Hematopoietic multipotent progenitor cell (in vitro differentiated cells): ENCODE results near the gene C5orf24. TPM values are rescaled to one million over a fixed set of nuclear protein-coding genes. Genes with fewer than 3 reads are reported as not detected.
"Not testable (repeated sequence)": the region's sequence is repeated elsewhere in the genome, so short reads cannot be mapped to it uniquely, and the experiment has no call there.

Experiments used
- DNase-seq, 3 donors: peaks; one replicate each; pipeline ENCODE4 v3.0.0-alpha.2; 2011 to 2015; ENCODE audit warnings: low read depth in 2 of 3, low spot score in 2 of 3
- total RNA-seq: library from RNA; depleted of rRNA; stranded (reverse); fragments of >200 nt; gene quantifications from one replicate; pipeline ENCODE4 v1.2.3, GENCODE V29; 2012

Gene C5orf24
- total RNA-seq, result 15.3 TPM

DNA sequence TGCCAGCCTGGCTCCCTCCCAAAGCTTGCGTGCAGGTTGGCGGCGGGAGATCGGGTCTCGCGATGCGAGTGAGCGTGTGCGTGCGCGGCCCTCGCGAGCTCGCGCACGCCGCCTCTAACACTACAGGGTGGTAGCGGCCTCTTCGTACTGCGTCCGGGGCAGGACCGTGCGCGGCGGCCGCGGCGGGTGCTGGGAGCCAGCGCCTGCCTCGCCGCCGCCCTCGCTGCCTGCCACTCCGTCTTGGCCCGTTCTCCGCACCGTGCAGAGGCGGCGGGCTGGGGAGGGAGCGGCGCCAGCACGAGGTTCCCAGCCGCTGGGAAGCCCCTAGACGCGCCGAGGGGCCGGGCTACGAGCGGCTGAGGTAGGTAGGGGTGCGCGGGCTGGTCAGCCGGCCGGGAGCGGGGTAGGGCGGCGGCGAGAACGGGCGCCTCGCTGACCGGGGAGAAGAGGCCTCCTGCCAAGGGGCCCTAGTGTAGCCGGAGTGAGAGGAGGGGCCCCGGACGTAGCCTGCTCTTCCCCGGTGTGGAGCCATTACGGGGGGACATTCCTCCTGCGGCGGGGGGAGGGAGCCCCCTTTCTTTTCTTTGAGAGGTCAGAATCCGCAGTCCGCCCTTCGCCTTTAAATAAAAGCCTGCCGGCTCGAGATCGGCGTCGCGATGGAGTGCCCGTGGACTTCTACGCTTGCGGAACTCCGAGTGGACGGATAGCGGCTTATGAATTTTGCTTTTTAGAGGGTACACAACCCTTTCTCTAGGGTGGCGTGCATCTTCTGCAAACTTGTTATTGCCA, at the start of gene C5orf24:
TSS of gene C5orf24 (plus strand) at position 117 of the 789 bp plus-strand sequence. CDS start 8,933 bp downstream, outside the sequence.
- DNase-seq, result peak; percentile 92 to 97 (median 96)

DNA sequence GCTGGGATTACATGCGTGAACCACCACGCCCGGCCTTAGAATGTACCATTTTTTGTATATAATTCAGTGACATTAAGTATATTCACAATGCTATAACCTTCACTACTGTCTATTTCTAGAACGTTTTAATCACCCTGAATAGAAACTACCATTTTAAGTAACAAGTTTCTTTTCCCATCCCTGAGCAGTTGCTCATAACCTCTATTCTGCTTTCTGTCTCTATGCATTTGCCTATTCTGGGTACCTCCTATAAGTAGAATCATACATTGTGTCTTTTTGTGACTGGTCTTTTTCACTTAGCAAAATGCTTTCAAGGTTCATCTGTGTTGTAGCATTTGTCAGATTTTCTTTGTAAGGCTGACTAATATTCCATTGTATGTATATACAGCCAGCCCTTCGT, 47.3 kb upstream of the C5orf24 start:
- no peak for DNase-seq

DNA sequence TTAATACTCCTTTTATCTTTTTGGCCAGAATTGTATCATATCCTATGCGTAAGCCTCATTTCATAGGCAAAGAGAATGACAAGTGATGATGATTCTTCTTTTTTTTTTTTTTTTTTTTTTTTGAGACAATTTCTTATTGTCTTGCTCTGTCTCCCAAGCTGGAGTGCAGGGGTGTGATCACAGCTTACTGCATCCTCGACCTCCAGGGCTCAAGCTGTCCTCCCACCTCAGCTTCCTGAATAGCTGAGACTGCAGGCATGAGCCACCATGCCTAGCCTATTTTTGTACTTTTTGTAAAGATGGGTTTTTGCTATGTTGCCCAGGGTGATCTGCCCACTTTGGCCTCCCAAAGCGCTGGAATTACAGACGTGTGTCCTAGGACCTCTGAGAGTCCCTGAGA, 41.9 kb upstream of the C5orf24 start:
- DNase-seq, result no peak

DNA sequence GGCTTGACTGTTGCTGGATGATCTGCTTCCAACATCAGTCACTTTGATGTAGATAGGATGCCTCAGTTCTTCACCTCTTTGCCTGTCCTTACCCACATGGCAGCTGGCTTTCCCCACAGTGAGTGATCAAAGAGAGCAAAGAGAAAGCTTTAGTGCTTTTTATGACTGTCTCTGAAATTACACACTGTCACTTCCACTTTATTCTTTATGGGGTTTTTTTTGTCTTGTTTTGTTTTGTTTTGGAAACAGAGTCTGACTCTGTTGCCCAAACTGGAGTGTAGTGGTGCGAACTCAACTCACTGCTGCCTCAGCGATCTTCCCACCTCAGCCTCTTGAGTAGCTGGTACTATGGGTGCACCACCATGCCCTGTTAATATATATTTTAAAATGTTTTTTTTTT, 32.4 kb upstream of the C5orf24 start:
- peak in 2 of 3 donors; percentile 18 to 55 for DNase-seq

DNA sequence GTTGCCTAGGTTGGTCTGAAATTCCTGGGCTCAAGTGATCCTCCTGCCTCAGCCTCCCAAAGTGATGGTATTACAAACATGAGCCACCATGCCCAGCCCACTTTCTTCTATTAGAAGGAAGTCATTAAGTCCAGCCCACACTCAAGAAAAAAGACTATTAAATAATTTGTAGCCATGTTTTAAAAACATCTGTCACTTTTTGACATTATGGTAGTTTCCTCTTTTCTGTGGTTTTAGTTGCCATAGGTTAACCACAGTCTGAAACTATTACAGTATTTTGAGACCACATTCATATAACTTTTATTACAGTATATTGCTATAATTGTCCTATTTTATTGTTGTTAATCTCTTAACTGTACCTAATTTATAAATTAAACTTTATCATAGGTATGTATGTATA, 31.9 kb upstream of the C5orf24 start:
- peak in 2 of 3 donors; percentile 55 to 86 for DNase-seq

DNA sequence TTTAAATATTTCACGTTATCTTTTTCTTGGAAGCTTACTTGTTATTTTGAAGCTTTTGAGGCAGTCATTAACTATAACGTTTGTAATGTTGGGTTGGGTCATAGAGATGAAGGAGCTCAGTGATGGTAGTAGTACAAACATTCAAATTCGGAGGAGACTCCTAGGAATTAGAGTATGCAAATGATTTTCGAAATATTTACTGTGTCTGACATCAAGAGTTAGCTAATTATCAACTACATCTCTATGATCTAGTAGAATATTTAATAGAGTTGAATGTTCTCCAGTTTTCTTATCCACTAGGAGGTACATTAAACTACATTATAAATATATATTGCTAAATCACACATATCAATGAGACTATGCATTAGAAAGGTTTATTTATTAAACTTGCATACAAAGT, 28.8 kb upstream of the C5orf24 start:
- no peak for DNase-seq

DNA sequence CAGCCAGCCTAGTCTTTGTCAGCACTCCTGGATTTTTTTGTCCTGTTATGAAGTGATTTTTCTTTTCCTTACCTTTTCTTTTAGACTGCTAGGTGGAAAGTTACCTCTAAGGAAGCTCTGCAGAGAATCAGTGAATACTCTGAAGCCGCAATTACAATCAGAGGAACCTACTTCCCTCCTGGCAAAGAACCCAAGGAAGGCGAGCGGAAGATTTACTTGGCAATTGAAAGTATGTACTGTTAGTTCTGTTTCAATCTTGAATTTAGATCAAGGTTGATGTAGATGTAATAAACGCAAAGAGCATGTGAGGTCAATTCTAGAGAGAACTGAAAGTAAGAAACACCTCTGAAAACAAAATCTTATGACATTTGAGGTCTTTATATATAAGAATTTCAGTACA, 27.0 kb upstream of the C5orf24 start:
- no peak for DNase-seq

DNA sequence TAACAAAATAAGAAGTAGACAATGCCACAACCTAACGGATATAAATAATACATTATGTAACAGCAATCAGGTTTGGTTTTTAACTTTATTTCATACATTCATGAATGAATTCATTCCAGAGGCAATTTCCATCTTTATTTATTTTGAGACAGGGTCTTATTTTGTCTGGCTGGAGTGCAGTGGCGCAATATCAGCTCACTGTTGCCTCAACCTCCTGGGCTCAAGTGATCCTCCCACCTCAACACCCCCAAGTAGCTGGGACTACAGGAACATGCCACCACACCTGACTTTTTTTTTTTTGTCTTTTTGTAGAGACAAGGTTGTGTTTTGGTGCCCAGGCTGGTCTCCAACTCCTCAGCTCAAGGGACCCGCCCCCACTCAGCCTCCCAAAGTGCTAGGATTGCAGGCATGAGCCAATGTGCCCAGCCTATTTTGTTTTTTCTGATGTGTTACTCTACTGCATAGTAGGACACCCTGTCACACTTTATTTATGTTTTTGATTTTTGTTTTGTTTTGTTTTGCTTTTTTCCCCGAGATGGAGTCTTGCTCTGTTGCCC, 26.3 kb upstream of the C5orf24 start:
- DNase-seq, result no peak

DNA sequence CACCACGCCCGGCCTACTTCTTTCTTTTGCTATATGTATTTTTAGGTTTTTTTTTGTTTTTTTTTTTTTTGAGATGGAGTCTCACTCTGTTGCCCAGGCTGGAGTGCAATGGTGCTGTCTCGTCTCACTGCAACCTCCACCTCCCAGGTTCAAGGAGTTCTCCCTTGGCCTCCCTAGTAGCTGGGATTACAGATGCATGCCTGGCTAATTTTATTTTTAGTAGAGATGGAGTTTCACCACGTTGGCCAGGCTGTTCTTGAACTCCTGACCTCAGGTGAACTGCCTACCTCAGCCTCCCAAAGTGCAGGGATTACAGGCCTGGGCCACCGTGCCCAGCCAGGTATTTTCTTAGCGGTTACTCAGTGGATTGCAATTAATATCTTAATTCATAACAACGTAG, 23.9 kb upstream of the C5orf24 start:
- DNase-seq, result no peak

DNA sequence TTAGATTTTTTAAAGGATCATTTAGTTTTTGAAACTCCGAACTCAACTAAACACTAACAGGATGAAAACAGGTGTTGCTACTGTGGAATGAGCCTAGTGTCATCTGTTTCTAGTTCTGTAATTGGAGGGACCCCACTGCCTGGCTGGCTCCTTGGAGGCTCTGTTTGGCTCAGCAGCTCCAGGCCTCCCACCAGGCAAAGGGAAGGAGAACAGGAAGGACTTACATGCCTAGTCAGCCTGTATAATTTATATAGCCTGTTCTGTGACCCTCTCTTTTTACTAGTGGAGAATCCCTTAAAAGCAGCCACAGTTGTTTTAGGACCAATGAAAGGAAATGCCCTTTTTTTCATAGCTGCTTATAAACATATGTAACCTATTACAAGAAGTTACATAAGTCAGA, 21.1 kb upstream of the C5orf24 start:
- no peak for DNase-seq

DNA sequence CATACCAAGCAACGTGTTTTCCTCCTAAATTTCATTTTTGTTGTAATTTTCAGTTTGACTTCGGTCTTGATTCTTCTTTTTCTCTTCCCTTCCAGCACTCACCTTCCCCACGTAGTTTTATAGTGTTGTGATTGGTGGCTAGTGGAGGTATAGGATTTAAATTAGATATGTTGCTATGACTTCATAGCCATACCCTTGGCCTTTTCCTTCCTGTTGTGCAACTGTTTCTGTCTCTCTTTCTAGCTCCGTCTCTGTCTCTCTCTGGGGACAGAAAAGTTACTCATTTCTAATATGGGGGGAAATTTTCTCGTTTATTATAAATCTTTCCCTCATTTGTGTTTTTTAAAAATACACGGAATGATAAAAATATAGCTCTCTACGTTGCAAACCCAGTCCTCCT, 20.6 kb upstream of the C5orf24 start:
- DNase-seq, result no peak

DNA sequence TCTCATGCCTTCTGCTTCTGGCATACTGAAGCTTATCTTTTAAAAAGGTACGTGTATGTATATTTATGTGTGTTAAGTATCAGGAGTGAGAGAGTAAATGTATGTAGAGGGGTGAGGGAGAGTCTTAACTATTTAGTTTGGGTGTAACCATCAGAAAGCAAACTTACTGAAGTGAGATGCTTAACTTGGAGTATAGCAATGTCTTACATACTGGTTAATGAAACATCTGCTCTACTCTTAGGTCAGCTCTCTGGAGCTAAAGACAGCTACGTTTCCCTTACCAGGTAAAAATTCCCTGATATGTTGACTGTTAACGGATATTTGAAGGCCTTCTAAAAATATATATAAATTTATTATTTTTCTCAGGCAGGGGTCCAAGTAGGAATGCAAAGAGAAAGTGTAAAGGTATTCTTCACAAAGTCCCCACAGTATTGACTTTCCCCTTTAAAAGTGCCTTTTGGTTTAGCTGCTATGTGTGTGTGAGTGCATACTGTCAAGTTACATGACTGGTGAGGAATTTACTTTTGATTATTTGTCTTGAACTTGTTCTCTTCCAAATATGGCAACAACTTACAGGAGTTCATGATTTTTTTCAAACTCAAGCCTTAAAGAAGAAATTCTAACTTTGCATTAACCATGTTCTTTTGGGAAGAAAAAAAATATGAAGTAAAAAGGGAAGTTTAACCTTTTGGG, 12.3 kb upstream of the C5orf24 start:
- no peak for DNase-seq

DNA sequence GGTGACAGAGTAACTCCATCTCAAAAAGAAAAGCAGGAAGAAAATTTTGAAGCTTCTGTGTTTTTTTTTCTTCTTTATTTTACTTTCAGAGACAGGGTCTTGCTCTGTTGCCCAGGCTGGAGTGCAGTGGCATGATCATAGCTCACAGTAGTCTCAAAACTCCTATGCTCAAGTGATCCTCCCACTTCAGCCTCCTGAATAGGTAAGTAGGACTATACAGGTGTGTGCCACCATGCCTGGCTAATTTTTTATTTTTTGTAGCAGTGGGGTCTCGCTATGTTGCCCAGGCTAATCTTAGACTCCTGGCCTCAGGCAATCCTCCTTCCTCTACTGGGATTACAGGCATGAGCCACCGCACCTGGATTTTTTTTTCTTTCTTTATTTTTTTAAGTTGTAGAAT, 10.1 kb upstream of the C5orf24 start:
- no peak for DNase-seq

DNA sequence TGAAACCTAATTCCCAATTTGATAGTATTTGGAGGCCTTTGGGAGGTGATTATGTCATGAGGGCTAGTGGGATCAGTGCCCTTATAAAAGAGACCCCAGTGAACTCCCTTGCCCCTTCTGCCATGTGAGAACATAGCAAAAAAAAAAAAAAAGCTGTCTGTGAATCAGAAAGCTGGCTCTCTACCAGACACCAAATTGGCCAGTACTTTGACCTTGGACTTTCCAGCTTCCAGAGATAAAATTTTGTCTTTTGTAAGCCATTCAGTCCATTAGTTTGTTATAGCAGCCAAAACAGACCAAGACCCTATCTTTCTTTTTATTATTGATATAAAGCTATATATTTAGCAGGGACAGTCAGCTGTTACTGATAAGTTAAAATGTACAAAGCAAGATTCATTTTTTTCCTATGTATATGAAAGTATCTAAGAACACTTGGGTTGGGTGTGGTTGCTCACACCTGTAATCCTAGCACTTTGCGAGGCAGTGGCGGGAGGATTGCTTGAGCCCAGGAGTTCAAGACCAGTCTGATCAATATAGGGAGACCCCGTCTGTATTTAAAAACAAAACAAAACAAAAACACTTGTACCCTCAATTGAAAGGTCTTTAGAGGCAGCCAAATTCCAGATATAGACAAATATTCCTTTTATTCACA, 8.1 kb upstream of the C5orf24 start:
- DNase-seq, result no peak

DNA sequence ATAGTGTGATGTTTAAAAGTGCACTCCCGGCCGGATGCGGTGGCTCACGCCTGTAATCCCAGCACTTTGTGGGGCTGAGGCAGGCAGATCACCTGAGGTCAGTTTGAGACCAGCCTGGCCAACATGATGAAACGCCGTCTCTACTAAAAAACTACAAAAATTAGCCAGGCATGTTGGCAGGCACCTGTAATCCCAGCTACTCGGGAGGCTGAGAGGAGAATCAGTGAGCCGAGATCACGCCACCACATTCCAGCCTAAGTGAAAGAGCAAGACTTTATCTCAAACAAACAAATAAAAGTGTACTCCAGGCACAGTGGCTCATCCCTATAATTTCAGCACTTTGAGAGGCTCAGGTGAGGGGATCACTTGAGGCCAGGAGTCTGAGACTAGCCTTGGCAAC, 7.4 kb upstream of the C5orf24 start:
- DNase-seq, result not testable (repeated sequence)

DNA sequence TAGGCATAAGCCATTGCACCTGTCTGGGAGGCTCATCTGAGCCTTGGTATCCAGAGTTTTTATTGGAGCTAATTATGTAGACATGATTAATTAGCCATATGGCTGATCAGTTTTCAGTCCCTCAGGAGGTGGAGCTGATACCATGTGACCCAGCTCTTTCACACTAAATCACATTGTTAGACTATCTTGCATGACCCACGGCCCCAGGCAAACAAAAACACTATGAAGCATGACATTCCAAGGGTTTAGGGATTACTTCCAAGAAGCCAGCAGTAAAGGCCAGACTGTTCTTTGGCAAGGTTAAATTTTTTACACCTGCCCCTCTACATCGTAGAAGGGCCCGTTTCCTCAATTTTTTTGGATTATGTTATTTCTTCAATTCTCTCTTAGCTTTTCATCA, 5.0 kb upstream of the C5orf24 start:
- DNase-seq, result no peak

DNA sequence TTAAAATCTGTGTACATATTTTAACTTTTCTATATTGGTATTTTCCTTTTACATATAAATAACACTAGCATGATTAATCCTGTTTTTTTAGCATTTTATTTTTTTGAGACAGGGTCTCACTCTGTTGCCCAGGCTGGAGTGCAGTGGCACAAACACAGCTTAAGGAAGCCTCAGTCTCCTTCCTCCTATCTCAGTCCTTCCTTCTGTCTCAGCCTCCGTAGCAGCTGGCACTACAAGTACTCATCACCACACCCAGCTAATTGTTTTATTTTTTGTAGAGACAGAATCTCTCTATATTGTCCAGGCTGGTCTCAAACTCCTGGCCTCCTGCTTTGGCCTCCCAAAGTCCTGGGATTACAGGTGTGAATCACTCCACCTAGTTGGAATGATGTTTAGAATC, 1.5 kb upstream of the C5orf24 start:
- no peak for DNase-seq

DNA sequence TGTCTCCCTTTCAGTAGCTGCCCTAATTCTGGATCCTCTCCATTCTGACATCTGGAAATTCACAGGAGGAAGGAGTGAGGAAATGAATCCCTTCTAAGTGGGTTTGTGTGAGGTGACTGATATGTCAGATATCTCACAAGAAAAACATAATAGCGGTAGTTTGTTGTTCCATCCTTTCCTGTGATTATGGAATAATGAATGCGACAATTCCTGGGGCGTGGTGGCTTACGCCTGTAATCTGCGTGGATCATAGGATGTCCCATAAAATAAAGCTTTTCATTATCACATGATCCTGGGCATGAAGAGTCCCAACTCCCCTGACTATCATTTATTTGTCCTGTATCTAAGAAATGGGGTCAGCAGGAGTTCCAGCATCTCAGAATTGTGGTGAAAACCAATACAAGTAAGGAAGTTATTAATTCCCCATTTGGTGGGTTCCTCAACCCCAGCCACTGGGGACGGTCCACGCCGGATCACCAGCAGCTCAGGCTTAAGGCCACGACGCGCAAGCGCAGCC, 375 bp upstream of the C5orf24 start:
- peak in 1 of 3 donors; percentile 2 for DNase-seq

DNA sequence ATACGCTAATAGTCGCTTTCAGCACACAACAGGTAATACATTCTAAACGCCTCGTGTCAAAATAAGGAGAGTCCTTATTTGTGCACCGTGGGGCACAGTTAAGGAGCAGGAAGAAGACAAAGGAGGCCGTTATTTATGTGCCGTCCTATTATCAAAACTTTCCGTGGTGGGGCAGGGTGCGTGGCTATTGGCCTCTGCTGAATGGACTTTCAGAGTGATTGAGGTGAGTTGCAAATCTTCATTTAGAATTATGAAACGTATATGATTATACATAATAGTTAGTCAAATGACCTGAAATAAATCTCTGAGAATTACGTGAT, 833 bp downstream of the C5orf24 start:
- peak in 1 of 3 donors; percentile 5 for DNase-seq

DNA sequence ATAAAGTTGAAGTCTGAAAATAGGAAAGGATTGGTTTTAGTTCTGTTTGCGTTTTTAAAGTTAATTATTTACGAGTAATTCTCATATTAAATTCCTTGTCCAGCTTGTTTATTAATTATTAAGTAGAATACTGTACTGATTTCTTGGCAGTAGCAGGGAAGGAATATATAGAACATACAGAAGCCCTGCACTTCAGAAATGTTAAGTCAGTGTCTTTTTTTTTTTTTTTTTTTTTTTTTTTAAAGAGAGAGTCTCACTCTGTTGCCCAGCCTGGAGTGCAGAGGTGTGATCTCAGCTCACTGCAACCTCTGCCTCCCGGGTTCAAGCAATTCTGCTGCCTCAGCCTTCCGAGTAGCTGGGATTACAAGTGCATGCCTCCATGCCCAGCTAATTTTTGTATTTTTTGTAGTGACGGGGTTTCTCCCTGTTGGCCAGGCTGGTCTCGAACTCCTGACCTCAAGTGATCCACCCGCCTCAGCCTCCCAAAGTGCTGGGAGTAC, 3.7 kb downstream of the C5orf24 start:
- DNase-seq, result not testable (repeated sequence)

DNA sequence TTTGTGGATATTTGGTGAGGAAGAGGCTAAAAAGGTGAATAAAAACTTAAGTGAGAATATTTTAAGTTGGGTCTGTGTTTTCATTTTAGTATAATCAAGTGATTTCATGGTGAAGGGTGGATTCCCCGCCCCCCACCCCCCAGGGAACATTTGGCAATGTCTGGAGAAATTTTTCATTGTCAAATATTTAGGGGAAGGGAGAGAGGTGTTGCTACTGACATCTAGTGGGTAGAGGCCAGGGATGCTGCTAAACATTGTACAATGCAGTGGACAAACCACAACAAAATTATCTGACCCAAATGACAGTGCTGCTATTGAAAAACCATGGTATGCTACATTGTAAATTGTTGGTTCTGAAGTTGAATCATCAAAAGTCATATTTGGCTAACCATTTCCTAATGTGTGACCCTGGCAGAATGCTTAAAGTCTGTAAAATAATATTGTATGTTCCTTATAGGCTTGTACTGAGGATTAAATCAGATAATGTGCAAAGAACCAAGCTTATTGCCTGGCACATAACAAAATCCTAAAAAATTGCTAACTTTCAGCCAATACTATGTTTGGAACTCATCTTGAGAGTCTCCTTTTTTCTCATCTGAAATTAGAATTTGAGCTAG, 5.6 kb downstream of the C5orf24 start:
- peak in 2 of 3 donors; percentile 25 to 37 for DNase-seq
